Measurements from ENCODE around the gene PHLDB1.
A peak's percentile ranks its signal among the peaks of the same experiment; 100 is the strongest.

DNA sequence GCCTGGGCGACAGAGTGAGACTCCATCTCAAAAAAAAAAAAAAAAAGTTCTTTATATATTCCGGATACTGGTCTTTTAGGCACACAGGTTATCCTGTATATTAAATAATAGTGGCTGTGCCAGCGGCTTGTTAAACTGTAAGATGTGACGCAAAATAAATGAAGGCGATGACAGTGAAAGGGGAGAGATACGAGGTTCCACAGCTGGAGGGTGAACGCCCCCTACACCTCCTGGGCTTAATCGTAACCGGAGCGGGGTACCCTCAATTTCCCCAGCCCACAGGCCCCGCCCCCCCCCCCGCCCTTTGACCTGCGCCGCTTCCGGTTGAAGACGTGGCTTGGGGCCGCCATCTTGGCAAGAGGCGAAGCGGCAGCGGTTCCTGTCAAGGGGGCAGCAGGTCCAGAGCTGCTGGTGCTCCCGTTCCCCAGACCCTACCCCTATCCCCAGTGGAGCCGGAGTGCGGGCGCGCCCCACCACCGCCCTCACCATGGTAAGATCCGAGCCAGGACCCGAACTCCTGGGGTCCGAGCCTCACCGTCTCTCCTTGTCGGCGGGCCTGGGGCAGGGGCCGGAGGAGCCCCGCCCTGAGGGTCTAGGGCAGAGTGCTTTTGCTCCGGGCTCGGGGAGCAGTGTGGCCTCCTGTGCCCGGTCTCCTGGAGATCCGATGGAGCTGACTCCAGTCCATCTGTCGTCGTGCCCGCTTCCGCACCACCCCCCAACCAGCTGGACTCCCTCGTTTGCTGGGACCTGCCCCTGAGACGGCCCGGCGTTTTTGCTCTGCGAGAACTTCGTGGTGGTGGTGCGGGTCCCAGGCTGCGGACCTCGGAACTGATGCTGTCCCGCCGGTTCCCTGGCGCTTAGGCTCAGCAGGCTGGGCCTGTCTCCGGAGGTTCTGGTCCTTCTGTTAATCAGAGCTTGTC, 35.1 kb upstream of the PHLDB1 start, which contains the start of gene ARCN1:
- TF ChIP-seq, protein P1, sequence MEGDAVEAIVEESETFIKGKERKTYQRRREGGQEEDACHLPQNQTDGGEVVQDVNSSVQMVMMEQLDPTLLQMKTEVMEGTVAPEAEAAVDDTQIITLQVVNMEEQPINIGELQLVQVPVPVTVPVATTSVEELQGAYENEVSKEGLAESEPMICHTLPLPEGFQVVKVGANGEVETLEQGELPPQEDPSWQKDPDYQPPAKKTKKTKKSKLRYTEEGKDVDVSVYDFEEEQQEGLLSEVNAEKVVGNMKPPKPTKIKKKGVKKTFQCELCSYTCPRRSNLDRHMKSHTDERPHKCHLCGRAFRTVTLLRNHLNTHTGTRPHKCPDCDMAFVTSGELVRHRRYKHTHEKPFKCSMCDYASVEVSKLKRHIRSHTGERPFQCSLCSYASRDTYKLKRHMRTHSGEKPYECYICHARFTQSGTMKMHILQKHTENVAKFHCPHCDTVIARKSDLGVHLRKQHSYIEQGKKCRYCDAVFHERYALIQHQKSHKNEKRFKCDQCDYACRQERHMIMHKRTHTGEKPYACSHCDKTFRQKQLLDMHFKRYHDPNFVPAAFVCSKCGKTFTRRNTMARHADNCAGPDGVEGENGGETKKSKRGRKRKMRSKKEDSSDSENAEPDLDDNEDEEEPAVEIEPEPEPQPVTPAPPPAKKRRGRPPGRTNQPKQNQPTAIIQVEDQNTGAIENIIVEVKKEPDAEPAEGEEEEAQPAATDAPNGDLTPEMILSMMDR (IDR thresholded peaks at IDR 0.05): no peak
- TF ChIP-seq POLR2A (IDR thresholded peaks at IDR 0.05): peak in 1 of 2 donors; percentile 61
